ENCODE measurements around the gene KDM2B.

- TF ChIP-seq EZH2 (IDR thresholded peaks at IDR 0.05; ENCODE audit: borderline replicate concordance, low read depth, low read length, poor library complexity, severe bottlenecking), result no peak
- TF ChIP-seq CTCF (conservative IDR thresholded peaks at IDR 0.05; ENCODE audit: low read depth, low read length), result no peak
Observed at GRCh38 chr12:121388421-121388981, 192.3 kb downstream of the KDM2B start.
